NCI-H446 treated with DMSO at 0.1 percent for 48 hours (cell line): ENCODE results near the gene BCR.
"Not testable (repeated sequence)": the region's sequence is repeated elsewhere in the genome, so short reads cannot be mapped to it uniquely, and the experiment has no call there.

Source experiments
- DNase-seq: peaks from one replicate; lab custom pipeline; 2025; lab: John Stamatoyannopoulos, UW

Gene BCR

GRCh38 chr22:23289851-23290724 is 109.8 kb downstream of the BCR start:
- DNase-seq: no peak

GRCh38 chr22:23291806-23292452 is 111.6 kb downstream of the BCR start:
- DNase-seq: no peak

- no peak for DNase-seq
These were observed 112.4 kb downstream of the BCR start for GRCh38 chr22:23292453-23293350.

- DNase-seq: no peak
These were observed 113.4 kb downstream of the BCR start for GRCh38 chr22:23293720-23294119.

- DNase-seq: no peak
These were observed 113.9 kb downstream of the BCR start for GRCh38 chr22:23294221-23294620.

- no peak for DNase-seq
These were observed 120.2 kb downstream of the BCR start for GRCh38 chr22:23300476-23300875.

GRCh38 chr22:23301591-23301990 is 121.3 kb downstream of the BCR start:
- no peak for DNase-seq

GRCh38 chr22:23302171-23303002 is 122.1 kb downstream of the BCR start:
- DNase-seq: no peak

GRCh38 chr22:23305321-23305910 is 125.1 kb downstream of the BCR start:
- DNase-seq: no peak

- no peak for DNase-seq
These were observed 125.6 kb downstream of the BCR start for GRCh38 chr22:23305922-23306374.

- DNase-seq: no peak
These were observed 126.2 kb downstream of the BCR start for GRCh38 chr22:23306438-23306921.

GRCh38 chr22:23306926-23307325 is 126.6 kb downstream of the BCR start:
- DNase-seq: no peak

GRCh38 chr22:23307511-23307910 is 127.2 kb downstream of the BCR start:
- not testable (repeated sequence) for DNase-seq

- not testable (repeated sequence) for DNase-seq
These were observed 129.0 kb downstream of the BCR start for GRCh38 chr22:23309261-23309660.

- not testable (repeated sequence) for DNase-seq
These were observed 130.3 kb downstream of the BCR start for GRCh38 chr22:23310443-23311097.

- not testable (repeated sequence) for DNase-seq
These were observed 131.5 kb downstream of the BCR start for GRCh38 chr22:23311635-23312420.

- DNase-seq: no peak
These were observed 133.7 kb downstream of the BCR start for GRCh38 chr22:23313791-23314567.

- DNase-seq: no peak
These were observed 135.1 kb downstream of the BCR start for GRCh38 chr22:23315341-23315917.
